Sigmoid colon (tissue), 4 donors: ENCODE results near the gene HHIPL1.

Experiments
- POLR2AphosphoS5 ChIP-seq, 4 donors: sonication (generic); formaldehyde crosslinking; IDR thresholded peaks; one replicate each; pipeline ENCODE4 v1.6.1; 2017; ENCODE audit warnings: antibody characterized with exemption in 4 of 4
- TF ChIP-seq, protein P1 (sequence below), 4 experiments: fragments of 450-650 bp in 3 of 4; fragments of 200-600 bp in 1 of 4; IDR thresholded peaks; one replicate each; pipeline ENCODE4 v1.5.1; 2016 to 2019; ENCODE audit warnings: antibody characterized with exemption in 4 of 4, mild to moderate bottlenecking in 3 of 4, moderate library complexity in 2 of 4

DNA sequence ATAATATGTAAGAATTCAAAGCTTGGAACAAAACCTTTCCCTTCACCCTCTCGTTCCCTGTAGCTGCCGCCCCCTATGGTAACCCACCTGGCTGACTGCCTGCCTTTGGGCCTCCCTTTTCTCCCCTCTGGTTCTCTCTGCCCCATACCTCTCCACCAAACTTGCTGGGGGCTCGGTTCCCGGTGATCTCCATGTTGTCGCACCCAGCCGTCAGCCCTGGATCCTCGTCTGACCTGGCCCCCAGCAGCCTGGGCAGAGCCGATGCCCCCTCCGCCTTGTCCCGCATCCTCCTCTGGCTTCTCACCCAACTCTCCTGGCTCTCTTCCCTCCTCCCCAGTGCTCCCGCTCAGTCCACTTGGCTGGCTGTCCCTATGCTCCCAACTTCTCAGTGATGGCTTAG, 43.7 kb downstream of the HHIPL1 start:
- no peak for TF ChIP-seq POLR2AphosphoS5 (IDR thresholded peaks at IDR 0.05)
- TF ChIP-seq, protein P1, sequence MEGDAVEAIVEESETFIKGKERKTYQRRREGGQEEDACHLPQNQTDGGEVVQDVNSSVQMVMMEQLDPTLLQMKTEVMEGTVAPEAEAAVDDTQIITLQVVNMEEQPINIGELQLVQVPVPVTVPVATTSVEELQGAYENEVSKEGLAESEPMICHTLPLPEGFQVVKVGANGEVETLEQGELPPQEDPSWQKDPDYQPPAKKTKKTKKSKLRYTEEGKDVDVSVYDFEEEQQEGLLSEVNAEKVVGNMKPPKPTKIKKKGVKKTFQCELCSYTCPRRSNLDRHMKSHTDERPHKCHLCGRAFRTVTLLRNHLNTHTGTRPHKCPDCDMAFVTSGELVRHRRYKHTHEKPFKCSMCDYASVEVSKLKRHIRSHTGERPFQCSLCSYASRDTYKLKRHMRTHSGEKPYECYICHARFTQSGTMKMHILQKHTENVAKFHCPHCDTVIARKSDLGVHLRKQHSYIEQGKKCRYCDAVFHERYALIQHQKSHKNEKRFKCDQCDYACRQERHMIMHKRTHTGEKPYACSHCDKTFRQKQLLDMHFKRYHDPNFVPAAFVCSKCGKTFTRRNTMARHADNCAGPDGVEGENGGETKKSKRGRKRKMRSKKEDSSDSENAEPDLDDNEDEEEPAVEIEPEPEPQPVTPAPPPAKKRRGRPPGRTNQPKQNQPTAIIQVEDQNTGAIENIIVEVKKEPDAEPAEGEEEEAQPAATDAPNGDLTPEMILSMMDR (IDR thresholded peaks at IDR 0.05) = no peak
